PC-9 (cell line): ENCODE results near the gene NRG2. TPM values are rescaled to one million over a fixed set of nuclear protein-coding genes. Genes with fewer than 3 reads are reported as not detected.

ENCODE experiments used
- BruUV-seq: library from RNA; stranded (reverse); fragments of 400-500 nt; replicated peaks from 2 replicates; lab custom pipeline; 2021; lab: Mats Ljungman, UMichigan
- CTCF ChIA-PET: fragments of 300-600 bp; sonication (Branson Sonifier 250); formaldehyde crosslinking; loops from one replicate; lab custom pipeline; 2022; ENCODE audit warnings: antibody characterized with exemption; lab: Charles Lee
- POLR2A ChIA-PET: fragments of 300-600 bp; sonication (Branson Sonifier 250); formaldehyde crosslinking; loops from one replicate; lab custom pipeline; 2022; ENCODE audit warnings: antibody characterized with exemption; ENCODE audit not compliant: unreplicated experiment; lab: Charles Lee
- DNase-seq, 2 experiments: peaks; one replicate each; pipeline versions ENCODE4 v3.0.0 to v3.0.0-alpha.2; 2015 to 2022; ENCODE audit warnings: mixed read lengths in 1 of 2
- H2AFZ ChIP-seq: fragments of 200-600 bp; sonication (generic); 2 replicates; pipeline ENCODE4 v1.8.1; 2017; ENCODE audit warnings: antibody characterized with exemption
- H3F3A ChIP-seq: fragments of 200-600 bp; sonication (generic); 2 replicates; pipeline ENCODE4 v1.8.1; 2017; ENCODE audit warnings: antibody characterized with exemption, mild to moderate bottlenecking, low read depth; ENCODE audit not compliant: insufficient read depth
- H3K27ac ChIP-seq: fragments of 200-600 bp; sonication (generic); 2 replicates; pipeline ENCODE4 v1.6.1; 2016; ENCODE audit warnings: mixed run types
- H3K27me3 ChIP-seq: fragments of 200-600 bp; sonication (generic); 2 replicates; pipeline ENCODE4 v1.6.1; 2016; ENCODE audit warnings: low read depth, mixed run types; ENCODE audit not compliant: insufficient read depth
- H3K36me3 ChIP-seq: fragments of 200-600 bp; sonication (generic); 2 replicates; pipeline ENCODE4 v1.6.1; 2016; ENCODE audit warnings: low read depth, mixed run types
- H3K4me1 ChIP-seq: fragments of 200-600 bp; sonication (generic); replicated peaks from 2 replicates; pipeline ENCODE4 v1.6.1; 2016; ENCODE audit warnings: mixed run types; ENCODE audit not compliant: insufficient read depth
- H3K4me2 ChIP-seq: fragments of 200-600 bp; sonication (generic); 2 replicates; pipeline ENCODE4 v1.6.1; 2017; ENCODE audit warnings: mixed run types
- H3K4me3 ChIP-seq: fragments of 200-600 bp; sonication (generic); 2 replicates; pipeline ENCODE4 v1.6.1; 2016; ENCODE audit warnings: mixed run types
- H3K79me2 ChIP-seq: fragments of 200-600 bp; sonication (generic); 2 replicates; pipeline ENCODE4 v1.6.1; 2017; ENCODE audit warnings: low read depth, mixed run types
- H3K9me2 ChIP-seq: fragments of 200-600 bp; sonication (generic); 2 replicates; pipeline ENCODE4 v1.8.1; 2017; ENCODE audit warnings: mild to moderate bottlenecking; ENCODE audit not compliant: insufficient read depth
- H3K9me3 ChIP-seq: fragments of 200-600 bp; sonication (generic); 2 replicates; pipeline ENCODE4 v1.8.1; 2016; ENCODE audit warnings: low read depth; ENCODE audit not compliant: insufficient read depth
- H4K20me1 ChIP-seq: fragments of 200-600 bp; sonication (generic); 2 replicates; pipeline ENCODE4 v1.8.1; 2017; ENCODE audit not compliant: insufficient read depth
- CTCF ChIP-seq: fragments of 200-600 bp; sonication (generic); conservative IDR thresholded peaks from 2 replicates; pipeline ENCODE4 v1.6.1; 2017; ENCODE audit warnings: mixed run types, antibody characterized with exemption, mild to moderate bottlenecking, moderate library complexity
- EZH2 ChIP-seq: fragments of 200-600 bp; sonication (generic); IDR thresholded peaks from 2 replicates; pipeline ENCODE4 v1.8.0; 2017; ENCODE audit warnings: antibody characterized with exemption, low read depth
- intact Hi-C: fragments of 100-400 bp; cut with micrococcal nuclease; formaldehyde crosslinking; loops from one replicate; pipeline ENCODE4 v1.10.0; 2022; ENCODE audit not compliant: unreplicated experiment
- total RNA-seq: library from RNA; stranded (reverse); gene quantifications from 2 replicates; pipeline ENCODE4 v1.2.3, GENCODE V29; 2021

NRG2 gene
- total RNA-seq, 1 experiment from 2014 or later: not detected

GRCh38 chr5:139807647-139808030 is 235.5 kb downstream of the NRG2 start:
- no TSS peak for BruUV-seq
- H3K36me3 ChIP-seq: no peaks in the 10 kb centered on the region
- H3K4me2 ChIP-seq: no peak overlapping the region
- H3K4me1 ChIP-seq: no peaks in the 10 kb centered on the region
- no peaks in the 10 kb centered on the region for H4K20me1 ChIP-seq
- no peaks in the 10 kb centered on the region for H3K9me3 ChIP-seq
- no peak overlapping the region for H3K27ac ChIP-seq
- ChIA-PET POLR2A (no interaction called here), CTCF (no interaction called here)
- intact Hi-C loops: no loop called here
- H2AFZ ChIP-seq: no peak overlapping the region
- DNase-seq: no peak
- no peaks in the 10 kb centered on the region for H3K79me2 ChIP-seq
- no peak for TF ChIP-seq CTCF
- TF ChIP-seq EZH2: no peak
- H3K27me3 ChIP-seq: peaks cover 72% of the 10 kb centered on the region
- H3K9me2 ChIP-seq: no peaks in the 10 kb centered on the region
- no peaks in the 10 kb centered on the region for H3F3A ChIP-seq
- H3K4me3 ChIP-seq: no peak overlapping the region

- H3K79me2 ChIP-seq: no peaks in the 10 kb centered on the region
- peaks cover 72% of the 10 kb centered on the region for H3K27me3 ChIP-seq
- H3K36me3 ChIP-seq: no peaks in the 10 kb centered on the region
- ChIA-PET CTCF (no interaction called here), POLR2A (no interaction called here)
- H3K4me2 ChIP-seq: no peak overlapping the region
- no peaks in the 10 kb centered on the region for H4K20me1 ChIP-seq
- intact Hi-C loops: no loop called here
- H3K4me1 ChIP-seq: no peaks in the 10 kb centered on the region
- no peaks in the 10 kb centered on the region for H3K9me2 ChIP-seq
- BruUV-seq: no TSS peak
- no peak overlapping the region for H3K27ac ChIP-seq
- H3K9me3 ChIP-seq: no peaks in the 10 kb centered on the region
- no peak overlapping the region for H3K4me3 ChIP-seq
- DNase-seq: no peak
- no peak overlapping the region for H2AFZ ChIP-seq
- no peaks in the 10 kb centered on the region for H3F3A ChIP-seq
- TF ChIP-seq EZH2 (no peak), CTCF (no peak)
Measured at GRCh38 chr5:139806726-139807646, 236.1 kb downstream of the NRG2 start.

GRCh38 chr5:139806111-139806510 is 237.0 kb downstream of the NRG2 start:
- Histone ChIP-seq H3K79me2 (no peaks in the 10 kb centered on the region), H2AFZ (no peak overlapping the region), H3K9me2 (no peaks in the 10 kb centered on the region), H3K4me1 (no peaks in the 10 kb centered on the region), H3F3A (no peaks in the 10 kb centered on the region), H3K4me3 (no peak overlapping the region), H3K27ac (no peak overlapping the region), H3K27me3 (peaks cover 72% of the 10 kb centered on the region), H3K4me2 (no peak overlapping the region), H4K20me1 (no peaks in the 10 kb centered on the region), H3K9me3 (no peaks in the 10 kb centered on the region), H3K36me3 (no peaks in the 10 kb centered on the region)
- intact Hi-C loops: no loop called here
- ChIA-PET CTCF (no interaction called here), POLR2A (no interaction called here)
- TF ChIP-seq EZH2: no peak
- no TSS peak for BruUV-seq
- no peak for DNase-seq
